GM19238 (cell line): ENCODE measurements around the gene SLC26A2.

Experiments used
- DNase-seq: peaks from one replicate; pipeline ENCODE4 v3.0.0; 2011; ENCODE audit warnings: low spot score; ENCODE audit not compliant: insufficient read length

SLC26A2 gene

GRCh38 chr5:150035139-150035895, 74.8 kb downstream of the SLC26A2 start:
- DNase-seq: peak; percentile 20

GRCh38 chr5:150036513-150036912, 76.0 kb downstream of the SLC26A2 start:
- DNase-seq: no peak
